Ishikawa (cell line): Measurements from ENCODE around the gene KCTD7.

Experiments used
- CEBPB ChIP-seq: IDR thresholded peaks from 2 replicates; pipeline ENCODE4 v1.6.1; 2012
- CREB1 ChIP-seq: IDR thresholded peaks from 2 replicates; pipeline ENCODE4 v1.6.1; 2012; ENCODE audit warnings: low read depth
- EGR1 ChIP-seq: IDR thresholded peaks from 2 replicates; pipeline ENCODE4 v1.6.1; 2012
- EP300 ChIP-seq: IDR thresholded peaks from 2 replicates; pipeline ENCODE4 v1.6.1; 2012; ENCODE audit warnings: borderline replicate concordance
- RAD21 ChIP-seq: IDR thresholded peaks from 2 replicates; pipeline ENCODE4 v1.6.1; 2012; ENCODE audit warnings: low read depth
- TAF1 ChIP-seq: IDR thresholded peaks from 2 replicates; pipeline ENCODE4 v1.6.1; 2012; ENCODE audit warnings: low read depth, mild to moderate bottlenecking
- TCF12 ChIP-seq: IDR thresholded peaks from 2 replicates; pipeline ENCODE4 v1.6.1; 2012; ENCODE audit warnings: low read depth
- YY1 ChIP-seq: IDR thresholded peaks from 2 replicates; pipeline ENCODE4 v1.6.1; 2012; ENCODE audit warnings: low read depth
- ZBTB7A ChIP-seq: IDR thresholded peaks from 2 replicates; pipeline ENCODE4 v1.6.1; 2012; ENCODE audit warnings: low read depth
- TF ChIP-seq, protein P1 (sequence below): IDR thresholded peaks from 2 replicates; pipeline ENCODE4 v1.6.1; 2012; ENCODE audit warnings: low read depth, mild to moderate bottlenecking
- TF ChIP-seq, protein P2 (sequence below): IDR thresholded peaks from 2 replicates; pipeline ENCODE4 v1.6.1; 2012
- TF ChIP-seq, protein P3 (sequence below): IDR thresholded peaks from 2 replicates; pipeline ENCODE4 v1.6.1; 2012

DNA sequence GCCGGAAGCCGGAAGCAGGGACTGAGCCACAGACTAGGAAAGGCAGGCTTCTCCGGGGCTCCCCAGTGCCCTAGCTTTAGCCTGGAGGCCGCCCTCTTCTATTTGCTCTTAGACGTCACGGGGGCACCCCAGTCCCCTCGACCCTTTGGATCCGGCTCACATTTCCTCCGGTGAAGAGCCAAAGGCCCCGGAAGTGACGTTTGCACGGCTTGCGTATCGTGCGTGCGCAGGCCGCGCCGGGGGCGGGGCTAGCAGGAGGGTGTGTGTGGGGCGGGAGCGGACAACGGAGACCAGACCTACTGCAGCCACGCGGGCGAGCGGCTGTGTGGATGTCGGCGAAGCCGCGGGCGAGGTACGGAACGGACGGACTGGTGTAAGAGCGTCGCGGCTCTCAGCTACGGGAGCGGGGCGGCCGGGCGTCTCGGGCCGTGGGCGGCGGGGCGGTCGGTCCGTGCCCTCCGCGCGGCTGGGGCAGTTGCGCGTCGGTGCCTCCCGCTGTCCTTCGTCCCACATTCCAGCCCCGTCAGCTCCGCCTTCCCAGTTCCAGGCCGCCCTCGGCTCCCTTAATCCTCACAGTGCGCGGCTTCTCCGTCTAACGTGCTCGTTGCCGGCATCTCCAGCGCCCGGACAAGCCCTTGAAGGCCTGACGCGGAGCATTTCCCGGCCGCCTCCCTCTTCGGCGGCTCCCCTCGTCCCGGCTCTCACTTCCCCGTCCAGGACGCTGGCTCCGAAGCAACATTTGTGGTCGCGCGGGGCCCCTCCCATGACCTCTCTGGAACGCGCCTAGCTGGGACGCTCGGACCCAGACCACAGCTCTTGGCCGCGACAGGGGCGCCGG is 25.8 kb downstream of the KCTD7 start:
- TF ChIP-seq RAD21 (no peak), EP300 (peak; percentile 35; the same call in 1 of the 2 replicates), ZBTB7A (no peak; the same call in 1 of the 2 replicates), EGR1 (no peak), CREB1 (peak; percentile 88), YY1 (peak; percentile 44), CEBPB (no peak), TCF12 (peak; percentile 45; the same call in 1 of the 2 replicates), TAF1 (peak; percentile 79)
- TF ChIP-seq, protein P1, sequence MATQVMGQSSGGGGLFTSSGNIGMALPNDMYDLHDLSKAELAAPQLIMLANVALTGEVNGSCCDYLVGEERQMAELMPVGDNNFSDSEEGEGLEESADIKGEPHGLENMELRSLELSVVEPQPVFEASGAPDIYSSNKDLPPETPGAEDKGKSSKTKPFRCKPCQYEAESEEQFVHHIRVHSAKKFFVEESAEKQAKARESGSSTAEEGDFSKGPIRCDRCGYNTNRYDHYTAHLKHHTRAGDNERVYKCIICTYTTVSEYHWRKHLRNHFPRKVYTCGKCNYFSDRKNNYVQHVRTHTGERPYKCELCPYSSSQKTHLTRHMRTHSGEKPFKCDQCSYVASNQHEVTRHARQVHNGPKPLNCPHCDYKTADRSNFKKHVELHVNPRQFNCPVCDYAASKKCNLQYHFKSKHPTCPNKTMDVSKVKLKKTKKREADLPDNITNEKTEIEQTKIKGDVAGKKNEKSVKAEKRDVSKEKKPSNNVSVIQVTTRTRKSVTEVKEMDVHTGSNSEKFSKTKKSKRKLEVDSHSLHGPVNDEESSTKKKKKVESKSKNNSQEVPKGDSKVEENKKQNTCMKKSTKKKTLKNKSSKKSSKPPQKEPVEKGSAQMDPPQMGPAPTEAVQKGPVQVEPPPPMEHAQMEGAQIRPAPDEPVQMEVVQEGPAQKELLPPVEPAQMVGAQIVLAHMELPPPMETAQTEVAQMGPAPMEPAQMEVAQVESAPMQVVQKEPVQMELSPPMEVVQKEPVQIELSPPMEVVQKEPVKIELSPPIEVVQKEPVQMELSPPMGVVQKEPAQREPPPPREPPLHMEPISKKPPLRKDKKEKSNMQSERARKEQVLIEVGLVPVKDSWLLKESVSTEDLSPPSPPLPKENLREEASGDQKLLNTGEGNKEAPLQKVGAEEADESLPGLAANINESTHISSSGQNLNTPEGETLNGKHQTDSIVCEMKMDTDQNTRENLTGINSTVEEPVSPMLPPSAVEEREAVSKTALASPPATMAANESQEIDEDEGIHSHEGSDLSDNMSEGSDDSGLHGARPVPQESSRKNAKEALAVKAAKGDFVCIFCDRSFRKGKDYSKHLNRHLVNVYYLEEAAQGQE, result no peak
- TF ChIP-seq, protein P2, sequence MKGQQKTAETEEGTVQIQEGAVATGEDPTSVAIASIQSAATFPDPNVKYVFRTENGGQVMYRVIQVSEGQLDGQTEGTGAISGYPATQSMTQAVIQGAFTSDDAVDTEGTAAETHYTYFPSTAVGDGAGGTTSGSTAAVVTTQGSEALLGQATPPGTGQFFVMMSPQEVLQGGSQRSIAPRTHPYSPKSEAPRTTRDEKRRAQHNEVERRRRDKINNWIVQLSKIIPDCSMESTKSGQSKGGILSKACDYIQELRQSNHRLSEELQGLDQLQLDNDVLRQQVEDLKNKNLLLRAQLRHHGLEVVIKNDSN, result peak; percentile 70
- TF ChIP-seq, protein P3, sequence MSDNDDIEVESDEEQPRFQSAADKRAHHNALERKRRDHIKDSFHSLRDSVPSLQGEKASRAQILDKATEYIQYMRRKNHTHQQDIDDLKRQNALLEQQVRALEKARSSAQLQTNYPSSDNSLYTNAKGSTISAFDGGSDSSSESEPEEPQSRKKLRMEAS, result peak; percentile 98
